ENCODE data around the gene MON2. TPM values are rescaled to one million over a fixed set of nuclear protein-coding genes. Genes with fewer than 3 reads are reported as not detected.
"Not testable (repeated sequence)": the region's sequence is repeated elsewhere in the genome, so short reads cannot be mapped to it uniquely, and the experiment has no call there.

MON2 gene, protein sequence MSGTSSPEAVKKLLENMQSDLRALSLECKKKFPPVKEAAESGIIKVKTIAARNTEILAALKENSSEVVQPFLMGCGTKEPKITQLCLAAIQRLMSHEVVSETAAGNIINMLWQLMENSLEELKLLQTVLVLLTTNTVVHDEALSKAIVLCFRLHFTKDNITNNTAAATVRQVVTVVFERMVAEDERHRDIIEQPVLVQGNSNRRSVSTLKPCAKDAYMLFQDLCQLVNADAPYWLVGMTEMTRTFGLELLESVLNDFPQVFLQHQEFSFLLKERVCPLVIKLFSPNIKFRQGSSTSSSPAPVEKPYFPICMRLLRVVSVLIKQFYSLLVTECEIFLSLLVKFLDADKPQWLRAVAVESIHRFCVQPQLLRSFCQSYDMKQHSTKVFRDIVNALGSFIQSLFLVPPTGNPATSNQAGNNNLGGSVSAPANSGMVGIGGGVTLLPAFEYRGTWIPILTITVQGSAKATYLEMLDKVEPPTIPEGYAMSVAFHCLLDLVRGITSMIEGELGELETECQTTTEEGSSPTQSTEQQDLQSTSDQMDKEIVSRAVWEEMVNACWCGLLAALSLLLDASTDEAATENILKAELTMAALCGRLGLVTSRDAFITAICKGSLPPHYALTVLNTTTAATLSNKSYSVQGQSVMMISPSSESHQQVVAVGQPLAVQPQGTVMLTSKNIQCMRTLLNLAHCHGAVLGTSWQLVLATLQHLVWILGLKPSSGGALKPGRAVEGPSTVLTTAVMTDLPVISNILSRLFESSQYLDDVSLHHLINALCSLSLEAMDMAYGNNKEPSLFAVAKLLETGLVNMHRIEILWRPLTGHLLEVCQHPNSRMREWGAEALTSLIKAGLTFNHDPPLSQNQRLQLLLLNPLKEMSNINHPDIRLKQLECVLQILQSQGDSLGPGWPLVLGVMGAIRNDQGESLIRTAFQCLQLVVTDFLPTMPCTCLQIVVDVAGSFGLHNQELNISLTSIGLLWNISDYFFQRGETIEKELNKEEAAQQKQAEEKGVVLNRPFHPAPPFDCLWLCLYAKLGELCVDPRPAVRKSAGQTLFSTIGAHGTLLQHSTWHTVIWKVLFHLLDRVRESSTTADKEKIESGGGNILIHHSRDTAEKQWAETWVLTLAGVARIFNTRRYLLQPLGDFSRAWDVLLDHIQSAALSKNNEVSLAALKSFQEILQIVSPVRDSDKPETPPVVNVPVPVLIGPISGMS (N-terminal part only)
- total RNA-seq (2014; rRNA removed; shearing (Covaris generic)) = 6.6 and 8.5 TPM in 2 replicates

DNA sequence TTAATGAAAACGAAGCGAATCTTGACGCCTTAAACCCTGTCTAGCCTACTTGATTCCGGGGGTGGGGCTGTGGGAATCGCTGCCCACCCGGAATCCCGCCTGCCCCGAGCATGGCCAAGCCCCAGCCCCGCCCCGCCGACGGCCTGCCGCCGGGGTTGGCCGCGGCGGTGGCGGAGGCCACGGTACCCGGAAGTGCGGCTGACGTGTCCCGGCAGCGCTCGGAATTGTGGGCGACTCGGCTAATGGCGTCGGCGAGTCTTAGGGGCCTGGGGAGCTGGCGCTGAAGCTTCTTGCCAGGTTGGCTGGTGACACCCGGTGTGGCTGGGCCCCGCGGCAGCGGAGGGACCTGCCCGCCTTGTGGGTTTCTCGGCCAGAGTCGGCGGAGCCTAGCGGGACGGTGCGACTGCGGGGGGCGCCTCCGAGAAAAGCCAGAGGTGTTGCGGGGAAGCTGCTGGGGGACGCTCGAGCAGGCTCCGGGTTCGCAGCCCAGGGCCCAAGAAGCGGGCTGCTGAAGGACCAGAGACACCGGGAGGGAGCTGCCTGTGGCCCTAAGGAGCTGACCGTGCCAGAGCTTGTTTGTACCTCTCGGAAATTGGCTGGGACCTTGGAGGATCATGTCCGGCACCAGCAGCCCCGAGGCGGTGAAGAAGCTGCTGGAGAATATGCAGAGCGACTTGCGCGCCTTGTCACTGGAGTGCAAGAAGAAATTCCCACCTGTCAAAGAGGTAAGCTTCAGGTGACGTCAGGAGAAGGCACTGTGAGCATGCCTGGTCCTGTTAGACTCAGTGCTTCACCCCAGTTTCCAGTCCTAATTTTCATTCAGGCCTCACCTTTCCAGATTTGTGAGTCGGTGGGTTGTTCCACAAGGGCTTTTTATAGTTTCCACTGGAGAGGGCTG lies at the start of gene MON2:
Gene MON2, plus strand, starts transcription at position 233 of the 898 bp plus-strand sequence. Its CDS starts 382 bp downstream, at position 615.
- DNase-seq (ENCODE audit: low spot score) = peak; percentile 86

DNA sequence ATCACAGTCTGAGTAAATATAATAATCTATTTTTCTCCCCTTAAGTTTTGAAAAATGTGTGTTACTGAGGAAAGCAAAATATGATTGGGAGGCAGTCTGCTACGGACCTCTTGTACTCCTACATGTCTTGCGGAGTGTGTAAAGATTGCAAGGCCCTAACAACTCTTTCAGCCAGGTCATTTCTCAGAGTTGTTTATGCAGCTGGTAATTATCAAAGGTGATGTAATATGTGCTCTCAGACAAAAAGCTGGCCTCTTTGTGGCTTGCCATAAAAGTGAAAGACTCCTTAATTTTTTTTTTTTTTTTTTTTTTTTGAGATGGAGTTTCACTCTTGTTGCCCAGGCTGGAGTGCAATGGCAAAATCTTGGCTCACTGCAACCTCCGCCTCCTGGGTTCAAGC lies 40.5 kb upstream of the MON2 start:
- no peak for DNase-seq (ENCODE audit: low spot score)

GRCh38 chr12:62429457-62429856 lies 37.2 kb upstream of the MON2 start:
- DNase-seq (ENCODE audit: low spot score) = no peak

- peak; percentile 19 for DNase-seq (ENCODE audit: low spot score)
Measured at GRCh38 chr12:62434494-62435302, 31.9 kb upstream of the MON2 start.

DNA sequence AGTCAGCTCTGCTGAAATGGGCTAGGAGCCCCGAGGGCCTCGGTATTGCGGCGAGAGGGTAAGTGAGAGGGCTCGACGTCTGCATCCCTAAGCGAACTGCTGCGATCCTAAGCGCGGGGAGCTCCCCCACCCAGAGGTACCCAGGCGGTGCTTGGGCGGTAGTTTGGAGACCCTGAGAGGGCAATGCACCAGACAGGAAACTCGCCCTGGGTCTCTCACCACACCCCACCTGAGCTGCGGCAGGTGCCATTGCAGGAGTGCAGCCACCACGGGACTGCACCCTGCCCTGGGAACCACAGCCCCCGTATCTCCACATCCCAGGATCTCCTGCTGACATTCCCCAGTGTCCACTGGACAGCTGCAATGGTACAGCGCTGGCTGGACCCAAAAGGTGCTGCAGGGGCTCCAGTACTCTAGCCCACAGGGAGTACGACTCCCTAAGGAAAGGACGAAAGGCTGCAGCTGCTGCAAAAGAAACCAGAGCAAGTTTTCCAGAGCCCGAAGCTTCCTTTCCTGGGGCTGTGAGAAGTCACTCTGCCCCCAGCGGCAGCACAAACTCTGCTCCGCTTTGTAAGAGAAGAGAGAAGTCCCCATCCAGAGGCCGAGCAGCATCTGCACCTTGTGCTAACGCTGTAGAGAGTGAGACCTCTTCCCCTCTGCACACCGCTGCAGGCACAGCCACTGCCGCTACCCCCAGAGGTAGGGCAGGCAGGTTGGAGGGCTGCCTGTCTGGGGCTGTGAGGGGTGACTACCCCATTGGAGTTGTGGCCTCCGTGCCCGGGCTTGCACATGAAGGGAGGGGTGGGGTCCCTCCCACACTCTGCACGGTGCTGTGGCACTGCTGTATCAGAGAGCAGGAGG lies 31.1 kb upstream of the MON2 start:
- DNase-seq (ENCODE audit: low spot score) = peak; percentile 67

DNA sequence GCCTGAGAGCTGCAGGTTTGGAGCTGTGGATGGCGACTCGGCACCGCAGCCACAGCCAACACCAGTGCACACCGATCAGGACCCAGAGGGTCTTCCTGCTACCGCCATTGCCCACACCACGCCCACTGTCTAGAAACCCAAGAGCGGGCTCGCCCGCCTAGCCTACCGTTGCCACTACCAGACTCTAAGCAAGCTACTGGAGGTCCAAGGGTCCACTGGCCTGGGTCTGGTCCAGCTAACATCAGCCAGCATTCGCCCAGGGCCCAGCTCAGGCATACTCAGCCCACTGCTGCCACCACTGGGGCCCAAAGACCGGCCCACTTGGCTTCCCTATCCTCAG lies 30.5 kb upstream of the MON2 start:
- DNase-seq (ENCODE audit: low spot score) = no peak

- peak; percentile 81 for DNase-seq (ENCODE audit: low spot score)
Measured at GRCh38 chr12:62438098-62438692, 28.4 kb upstream of the MON2 start.

DNA sequence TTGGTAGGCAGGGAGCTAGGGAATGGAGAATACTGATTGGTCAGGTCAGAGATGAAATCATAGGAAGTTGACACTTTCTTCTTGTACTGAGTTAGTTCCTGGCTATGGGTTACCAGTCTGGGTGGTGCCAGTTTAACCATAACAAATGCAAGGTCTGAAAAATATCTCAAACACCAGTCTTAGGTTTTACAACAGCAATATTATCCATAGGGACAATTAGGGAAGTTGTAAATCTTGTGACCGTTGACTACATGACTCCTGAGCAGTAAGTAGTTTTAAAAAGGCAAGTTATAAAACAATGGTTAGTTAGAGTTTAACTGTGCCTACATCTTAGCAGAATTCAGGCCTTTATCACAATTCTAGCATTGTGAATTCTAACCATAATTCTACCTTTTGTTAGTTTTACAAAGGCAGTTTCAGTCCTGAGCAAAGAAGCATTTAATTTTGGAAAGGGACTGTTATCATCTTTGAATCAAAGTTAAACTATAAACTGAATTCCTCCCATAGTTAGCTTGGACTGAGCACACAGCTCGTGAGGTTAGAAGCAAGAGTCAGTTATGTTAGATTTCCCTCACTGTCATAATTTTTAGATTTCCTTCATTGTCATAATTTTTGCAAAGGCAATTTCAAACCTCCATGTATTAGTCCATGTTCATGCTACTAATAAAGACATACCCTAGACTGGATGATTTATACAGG lies 19.7 kb upstream of the MON2 start:
- DNase-seq (ENCODE audit: low spot score) = no peak

DNA sequence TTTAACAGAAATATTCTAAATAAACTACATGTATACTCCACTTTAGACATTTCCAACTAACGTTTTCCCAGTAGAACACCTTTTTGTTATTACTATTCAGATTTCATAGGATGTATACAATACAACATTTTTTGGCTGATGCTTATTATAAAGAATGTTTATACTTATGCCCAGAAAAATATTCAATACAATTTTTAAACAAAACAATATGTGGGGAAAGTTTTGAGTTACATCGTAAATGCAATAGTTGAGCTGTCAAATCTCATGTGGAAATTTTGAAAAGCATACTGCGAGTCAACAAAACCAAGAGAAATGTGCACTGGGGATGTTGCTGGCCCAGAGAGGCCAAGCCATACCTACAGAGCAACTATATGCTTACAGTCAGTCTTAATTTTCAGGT lies 18.2 kb upstream of the MON2 start:
- DNase-seq (ENCODE audit: low spot score) = no peak

GRCh38 chr12:62455429-62455828 lies 11.2 kb upstream of the MON2 start:
- DNase-seq (ENCODE audit: low spot score) = not testable (repeated sequence)

GRCh38 chr12:62458626-62459025 lies 8.0 kb upstream of the MON2 start:
- no peak for DNase-seq (ENCODE audit: low spot score)

DNA sequence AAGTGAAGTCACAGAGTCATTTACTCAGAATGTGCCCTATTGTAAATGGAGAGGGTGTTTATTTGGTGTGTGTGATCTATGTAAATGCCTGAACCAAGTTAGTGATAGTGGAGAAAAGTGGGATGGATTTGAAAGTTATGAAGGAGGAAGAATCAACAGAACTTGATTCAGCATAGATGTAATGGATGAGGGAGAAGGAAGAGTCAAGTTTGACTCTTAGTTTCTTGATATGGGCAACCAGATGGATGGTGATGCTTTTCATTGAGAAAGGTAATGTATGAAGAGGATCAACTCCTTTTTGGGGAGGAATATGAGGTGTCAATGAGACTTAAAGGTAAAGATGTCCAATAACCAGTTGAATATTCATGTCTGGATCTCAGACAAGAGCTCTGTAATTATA lies 6.7 kb upstream of the MON2 start:
- no peak for DNase-seq (ENCODE audit: low spot score)

- DNase-seq (ENCODE audit: low spot score) = not testable (repeated sequence)
Measured at GRCh38 chr12:62461171-62461837, 5.3 kb upstream of the MON2 start.

GRCh38 chr12:62463252-62463651 lies 3.4 kb upstream of the MON2 start:
- DNase-seq (ENCODE audit: low spot score) = not testable (repeated sequence)

DNA sequence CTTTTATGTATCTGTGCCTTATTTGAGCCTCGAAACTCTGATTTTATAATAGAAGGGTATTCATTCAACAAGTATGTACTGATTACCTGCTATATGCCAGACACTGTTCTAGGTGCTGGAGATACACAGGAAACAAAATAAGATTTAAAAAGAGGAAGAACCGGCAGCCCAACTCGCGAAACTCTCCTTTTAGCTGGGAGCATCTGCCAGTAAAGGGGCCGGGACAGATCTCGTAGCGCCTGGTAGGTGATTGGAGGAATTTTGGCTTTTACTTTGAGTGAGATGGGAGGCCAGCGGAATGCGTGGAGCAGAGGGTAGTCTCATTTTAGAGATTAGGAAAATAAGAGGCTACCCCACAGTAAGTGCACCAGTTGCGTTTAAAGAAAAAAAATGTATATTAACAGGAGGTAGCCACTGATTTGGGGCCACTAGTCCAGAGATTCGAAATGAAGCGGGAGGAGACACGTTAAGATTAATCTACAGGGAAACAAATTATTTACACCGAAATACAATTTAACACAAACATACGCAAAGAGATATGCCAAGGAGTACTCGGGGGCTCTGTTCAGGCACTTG lies 520 bp upstream of the MON2 start:
- no peak for DNase-seq (ENCODE audit: low spot score)

DNA sequence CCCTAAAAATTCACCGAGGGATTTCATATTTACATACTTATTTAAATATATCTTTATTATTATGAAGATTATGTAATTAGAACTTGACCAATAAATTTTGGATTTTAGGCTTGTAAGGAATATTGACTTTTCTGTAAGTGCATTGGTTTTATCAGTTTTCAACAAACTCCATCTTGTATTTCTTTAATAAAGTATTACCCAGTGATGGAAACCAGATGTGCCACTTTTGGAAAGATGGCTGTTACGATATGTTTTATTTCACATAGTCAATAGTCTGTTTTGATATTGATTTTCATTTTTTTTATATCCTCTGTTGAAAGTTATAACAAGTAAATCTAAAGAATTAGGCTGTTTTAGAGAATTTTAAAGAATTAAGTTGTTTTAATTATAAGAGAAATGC lies 1.8 kb downstream of the MON2 start:
- no peak for DNase-seq (ENCODE audit: low spot score)

DNA sequence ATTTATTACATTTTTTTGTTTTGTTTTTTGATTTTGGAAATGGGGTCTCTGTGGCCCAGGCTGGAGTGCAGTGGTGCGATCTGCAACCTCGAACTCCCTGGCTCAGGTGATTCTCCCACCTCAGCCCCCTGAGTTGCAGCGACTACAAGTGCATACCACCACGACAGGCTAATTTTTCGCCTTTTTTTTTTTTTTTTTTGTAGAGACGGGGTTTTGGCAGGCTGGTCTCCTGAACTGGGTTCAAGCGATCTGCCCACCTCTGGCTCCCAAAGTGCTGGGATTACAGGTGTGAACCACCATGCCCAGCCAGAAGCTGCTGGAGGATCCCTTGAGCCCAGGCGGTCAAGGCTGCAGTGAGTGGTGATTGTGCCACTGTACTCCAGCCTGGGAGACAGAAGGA lies 2.3 kb downstream of the MON2 start:
- no peak for DNase-seq (ENCODE audit: low spot score)
